CD8-positive, alpha-beta memory T cell (primary cell): Measurements from ENCODE around the gene TNC. TPM values are rescaled to one million over a fixed set of nuclear protein-coding genes. Genes with fewer than 3 reads are reported as not detected.
"Not testable (repeated sequence)": the region's sequence is repeated elsewhere in the genome, so short reads cannot be mapped to it uniquely, and the experiment has no call there.

Source experiments
- CTCF ChIA-PET: fragments of 350-600 bp; sonication (Branson Sonifier 250); formaldehyde crosslinking; loops from one replicate; lab custom pipeline; 2021; ENCODE audit warnings: antibody characterized with exemption; lab: Charles Lee
- POLR2A ChIA-PET: fragments of 350-600 bp; sonication (Branson Sonifier 250); formaldehyde crosslinking; loops from one replicate; lab custom pipeline; 2021; ENCODE audit warnings: antibody characterized with exemption; lab: Charles Lee
- DNase-seq, 5 donors: peaks; one replicate each; pipeline versions ENCODE4 v3.0.0 to v3.0.0-alpha.2; 2020 to 2022; ENCODE audit warnings: mixed read lengths in 1 of 5
- H3K27ac ChIP-seq: one replicate; pipeline ENCODE4 v1.7.0; 2013; ENCODE audit warnings: low read depth, mild to moderate bottlenecking, low read length, moderate library complexity
- H3K27me3 ChIP-seq: 2 replicates; pipeline ENCODE4 v1.7.0; 2013; ENCODE audit warnings: low read length, mild to moderate bottlenecking; ENCODE audit not compliant: insufficient read depth, poor library complexity, severe bottlenecking
- H3K36me3 ChIP-seq: 2 replicates; pipeline ENCODE4 v1.7.0; 2013; ENCODE audit warnings: mild to moderate bottlenecking, low read length, moderate library complexity; ENCODE audit not compliant: insufficient read depth
- H3K4me1 ChIP-seq: 2 replicates; pipeline ENCODE4 v1.7.0; 2013; ENCODE audit warnings: mild to moderate bottlenecking, low read length, moderate library complexity; ENCODE audit not compliant: insufficient read depth
- H3K4me3 ChIP-seq: 2 replicates; pipeline ENCODE4 v1.7.0; 2013; ENCODE audit warnings: mild to moderate bottlenecking, low read length
- H3K9me3 ChIP-seq: 2 replicates; pipeline ENCODE4 v1.7.0; 2013; ENCODE audit warnings: mild to moderate bottlenecking, low read length
- H3K27ac Mint-ChIP-seq, 8 donors: one replicate each; pipeline ENCODE4 v1.8.0; 2020 to 2021; ENCODE audit warnings: mixed read lengths in 8 of 8, mild to moderate bottlenecking in 6 of 8, inconsistent platforms in 3 of 8, moderate library complexity in 3 of 8
- H3K27me3 Mint-ChIP-seq, 2 donors: one replicate each; pipeline ENCODE4 v1.8.0; 2020 to 2021; ENCODE audit warnings: mixed read lengths in 2 of 2, mild to moderate bottlenecking in 1 of 2, moderate library complexity in 1 of 2
- H3K36me3 Mint-ChIP-seq, 3 donors: one replicate each; pipeline ENCODE4 v1.8.0; 2020 to 2021; ENCODE audit warnings: mixed read lengths in 3 of 3, inconsistent platforms in 1 of 3, mild to moderate bottlenecking in 1 of 3
- H3K4me1 Mint-ChIP-seq, 3 donors: one replicate each; pipeline ENCODE4 v1.8.0; 2020 to 2021; ENCODE audit warnings: mixed read lengths in 3 of 3, inconsistent platforms in 1 of 3, mild to moderate bottlenecking in 1 of 3
- H3K4me3 Mint-ChIP-seq, 7 donors: one replicate each; pipeline ENCODE4 v1.8.0; 2020 to 2021; ENCODE audit warnings: mixed read lengths in 7 of 7, mild to moderate bottlenecking in 6 of 7, moderate library complexity in 4 of 7, inconsistent platforms in 2 of 7
- H3K9me3 Mint-ChIP-seq, 5 donors: one replicate each; pipeline ENCODE4 v1.8.0; 2020 to 2022; ENCODE audit warnings: mixed read lengths in 5 of 5, mild to moderate bottlenecking in 3 of 5, moderate library complexity in 2 of 5, inconsistent platforms in 1 of 5
- polyA plus RNA-seq: library from polyadenylated mRNA; unstranded; fragments of 300-500 nt; fragmentation: Illumina TruSeq; gene quantifications from one replicate; pipeline ENCODE4 v1.2.3, GENCODE V29; 2021
- total RNA-seq, 2 experiments: library from RNA; stranded (reverse); gene quantifications; one replicate each; pipeline ENCODE4 v1.2.3, GENCODE V29; 2021

TNC gene
- total and polyA plus RNA-seq, 3 experiments from 2014 or later = 1.2 to 1.4 TPM; not detected in 1

GRCh38 chr9:115130176-115130575 lies 12.2 kb upstream of the TNC start:
- no peaks in the 10 kb centered on the region for H3K27me3 ChIP-seq
- H3K9me3 Mint-ChIP-seq = peaks cover 0 to 3% (median 3%) of the 10 kb centered on the region in 5 donors
- no peaks in the 10 kb centered on the region for H3K4me1 Mint-ChIP-seq
- H3K9me3 ChIP-seq = no peaks in the 10 kb centered on the region
- DNase-seq = no peak
- ChIA-PET CTCF (no interaction called here), POLR2A (no interaction called here)
- no peak overlapping the region for H3K27ac Mint-ChIP-seq
- no peak overlapping the region for H3K27ac ChIP-seq
- H3K36me3 Mint-ChIP-seq = no peaks in the 10 kb centered on the region
- H3K27me3 Mint-ChIP-seq = peaks cover 7 to 48% of the 10 kb centered on the region in 2 donors
- no peak overlapping the region for H3K4me3 ChIP-seq
- no peaks in the 10 kb centered on the region for H3K4me1 ChIP-seq
- H3K36me3 ChIP-seq = no peaks in the 10 kb centered on the region
- H3K4me3 Mint-ChIP-seq = no peak overlapping the region

GRCh38 chr9:115128726-115129125 lies 10.8 kb upstream of the TNC start:
- H3K9me3 Mint-ChIP-seq, H3K4me1 ChIP-seq, H3K27me3 ChIP-seq, H3K36me3 ChIP-seq, POLR2A ChIA-PET, DNase-seq, H3K36me3 Mint-ChIP-seq, H3K9me3 ChIP-seq, H3K4me1 Mint-ChIP-seq, CTCF ChIA-PET, H3K27ac ChIP-seq, H3K27ac Mint-ChIP-seq, H3K4me3 Mint-ChIP-seq, H3K4me3 ChIP-seq: not testable (repeated sequence)
- H3K27me3 Mint-ChIP-seq = peaks cover 7 to 46% of the 10 kb centered on the region in 2 donors

- POLR2A ChIA-PET = no interaction called here
- H3K36me3 ChIP-seq = no peaks in the 10 kb centered on the region
- H3K27me3 ChIP-seq = no peaks in the 10 kb centered on the region
- H3K9me3 ChIP-seq = no peaks in the 10 kb centered on the region
- no peaks in the 10 kb centered on the region for H3K36me3 Mint-ChIP-seq
- no peak overlapping the region for H3K27ac ChIP-seq
- no peak for DNase-seq
- peaks cover 0 to 6% (median 4%) of the 10 kb centered on the region in 5 donors for H3K9me3 Mint-ChIP-seq
- no peak overlapping the region for H3K4me3 Mint-ChIP-seq
- H3K27ac Mint-ChIP-seq = no peak overlapping the region
- H3K4me1 ChIP-seq = no peaks in the 10 kb centered on the region
- no peaks in the 10 kb centered on the region for H3K4me1 Mint-ChIP-seq
- H3K4me3 ChIP-seq = no peak overlapping the region
- peaks cover 8 to 57% of the 10 kb centered on the region in 2 donors for H3K27me3 Mint-ChIP-seq
- CTCF ChIA-PET = no interaction called here
Observed at GRCh38 chr9:115127191-115127817, 9.3 kb upstream of the TNC start.

DNA sequence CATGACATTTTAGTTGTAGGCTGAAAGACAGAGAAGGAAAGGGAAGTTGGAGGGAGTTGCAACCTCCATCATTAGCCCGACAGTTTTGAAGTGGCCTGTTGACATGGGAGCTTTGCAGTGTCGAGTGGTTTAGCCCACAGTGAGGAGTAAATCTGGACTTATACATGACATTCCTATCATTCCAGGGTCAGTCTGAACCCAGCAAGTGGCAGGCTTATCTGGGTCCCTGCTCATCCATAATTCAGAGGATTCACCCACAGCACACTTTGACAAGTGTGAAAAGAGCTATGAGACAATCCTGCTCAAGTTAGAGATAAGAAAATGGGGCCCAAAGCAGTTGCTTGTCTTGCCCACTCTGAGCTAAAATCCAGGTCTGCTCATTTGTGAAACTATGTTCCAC lies 8.4 kb upstream of the TNC start:
- H3K27ac ChIP-seq = no peak overlapping the region
- Mint-ChIP-seq H3K27ac (no peak overlapping the region), H3K36me3 (no peaks in the 10 kb centered on the region), H3K4me3 (no peak overlapping the region), H3K27me3 (peaks cover 9 to 63% of the 10 kb centered on the region in 2 donors), H3K9me3 (peaks cover 0 to 6% (median 4%) of the 10 kb centered on the region in 5 donors), H3K4me1 (no peaks in the 10 kb centered on the region)
- H3K36me3 ChIP-seq = no peaks in the 10 kb centered on the region
- ChIA-PET CTCF (no interaction called here), POLR2A (no interaction called here)
- DNase-seq = no peak
- H3K9me3 ChIP-seq = no peaks in the 10 kb centered on the region
- H3K4me1 ChIP-seq = no peaks in the 10 kb centered on the region
- no peaks in the 10 kb centered on the region for H3K27me3 ChIP-seq
- H3K4me3 ChIP-seq = no peak overlapping the region

- Mint-ChIP-seq H3K9me3 (peaks cover 0 to 6% (median 4%) of the 10 kb centered on the region in 5 donors), H3K27me3 (peaks cover 22 to 70% of the 10 kb centered on the region in 2 donors), H3K4me3 (no peak overlapping the region), H3K27ac (no peak overlapping the region), H3K4me1 (peaks cover 0 to 5% (median 0%) of the 10 kb centered on the region in 3 donors), H3K36me3 (no peaks in the 10 kb centered on the region)
- no peaks in the 10 kb centered on the region for H3K4me1 ChIP-seq
- H3K4me3 ChIP-seq = no peak overlapping the region
- POLR2A ChIA-PET = no interaction called here
- CTCF ChIA-PET = no interaction called here
- H3K36me3 ChIP-seq = no peaks in the 10 kb centered on the region
- no peak for DNase-seq
- H3K27me3 ChIP-seq = peaks cover 4% of the 10 kb centered on the region
- H3K9me3 ChIP-seq = no peaks in the 10 kb centered on the region
- no peak overlapping the region for H3K27ac ChIP-seq
Observed at GRCh38 chr9:115122937-115123336, 5.0 kb upstream of the TNC start.

- Histone ChIP-seq H3K27ac (no peak overlapping the region), H3K4me1 (no peaks in the 10 kb centered on the region), H3K27me3 (peaks cover 6% of the 10 kb centered on the region), H3K4me3 (no peak overlapping the region), H3K9me3 (no peaks in the 10 kb centered on the region), H3K36me3 (no peaks in the 10 kb centered on the region)
- H3K27ac Mint-ChIP-seq = no peak overlapping the region
- H3K4me3 Mint-ChIP-seq = no peak overlapping the region
- H3K36me3 Mint-ChIP-seq = no peaks in the 10 kb centered on the region
- DNase-seq = no peak
- H3K9me3 Mint-ChIP-seq = peaks cover 0 to 6% (median 4%) of the 10 kb centered on the region in 5 donors
- CTCF ChIA-PET = no interaction called here
- POLR2A ChIA-PET = no interaction called here
- peaks cover 0 to 7% (median 0%) of the 10 kb centered on the region in 3 donors for H3K4me1 Mint-ChIP-seq
- H3K27me3 Mint-ChIP-seq = peaks cover 33 to 82% of the 10 kb centered on the region in 2 donors
Observed at GRCh38 chr9:115121181-115121580, 3.2 kb upstream of the TNC start.

- Mint-ChIP-seq H3K9me3 (peaks cover 0 to 1% (median 0%) of the 10 kb centered on the region in 5 donors), H3K36me3 (no peaks in the 10 kb centered on the region), H3K27ac (no peak overlapping the region), H3K4me3 (no peak overlapping the region), H3K4me1 (peaks cover 0 to 7% (median 0%) of the 10 kb centered on the region in 3 donors), H3K27me3 (peaks cover 44 to 86% of the 10 kb centered on the region in 2 donors)
- Histone ChIP-seq H3K4me1 (no peaks in the 10 kb centered on the region), H3K36me3 (no peaks in the 10 kb centered on the region), H3K27ac (no peak overlapping the region), H3K27me3 (peaks cover 6% of the 10 kb centered on the region), H3K9me3 (no peaks in the 10 kb centered on the region), H3K4me3 (no peak overlapping the region)
- POLR2A ChIA-PET = no interaction called here
- DNase-seq = no peak
- CTCF ChIA-PET = no interaction called here
Observed at GRCh38 chr9:115118879-115119218, 892 bp upstream of the TNC start.

DNA sequence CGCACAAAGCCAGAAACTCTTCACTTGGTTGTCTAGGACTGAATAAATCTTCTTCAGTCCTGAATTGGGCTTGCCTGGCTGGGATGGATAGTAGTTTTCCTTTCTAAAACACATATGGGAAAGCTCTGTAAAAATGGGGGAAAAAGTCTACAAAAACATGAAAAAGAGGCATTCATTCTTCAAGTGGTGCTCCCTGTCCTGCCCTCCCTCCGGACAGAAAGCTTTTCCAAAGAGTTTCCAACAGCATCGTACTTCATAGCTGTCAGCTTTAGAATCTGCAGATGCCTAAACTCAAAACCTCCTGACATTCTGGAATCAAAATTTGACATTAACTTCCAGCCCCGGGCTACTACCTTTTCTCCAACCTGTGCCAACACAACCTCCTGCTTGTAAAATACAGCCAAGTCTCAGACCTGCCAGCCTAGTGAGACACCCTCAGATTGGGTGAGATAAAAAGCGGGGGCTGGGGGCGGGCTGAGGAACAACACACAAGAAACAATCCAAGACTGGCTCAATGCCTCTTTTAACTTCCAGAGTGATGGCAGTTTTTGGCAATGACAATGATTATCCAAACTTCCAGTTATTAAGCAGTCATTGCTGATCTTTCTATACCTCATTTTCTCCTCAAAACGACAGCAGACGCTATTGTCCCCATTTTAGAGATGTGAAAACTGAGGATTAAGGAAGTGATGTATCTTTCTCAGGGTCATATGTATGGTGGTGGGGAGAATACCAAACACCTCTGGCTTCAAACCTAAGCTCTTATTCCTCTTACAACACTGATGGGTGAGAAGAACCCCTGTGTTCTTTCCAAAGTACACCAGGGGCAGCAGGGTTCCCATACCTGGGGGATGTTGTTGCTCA lies 1.3 kb downstream of the TNC start:
- CTCF ChIA-PET = no interaction called here
- Mint-ChIP-seq H3K9me3 (no peaks in the 10 kb centered on the region), H3K4me3 (no peak overlapping the region), H3K27ac (no peak overlapping the region), H3K4me1 (peaks cover 0 to 7% (median 0%) of the 10 kb centered on the region in 3 donors), H3K36me3 (no peaks in the 10 kb centered on the region), H3K27me3 (peaks cover 46 to 86% of the 10 kb centered on the region in 2 donors)
- H3K9me3 ChIP-seq = no peaks in the 10 kb centered on the region
- POLR2A ChIA-PET = no interaction called here
- no peak for DNase-seq
- H3K27ac ChIP-seq = no peak overlapping the region
- no peak overlapping the region for H3K4me3 ChIP-seq
- peaks cover 6% of the 10 kb centered on the region for H3K27me3 ChIP-seq
- no peaks in the 10 kb centered on the region for H3K36me3 ChIP-seq
- no peaks in the 10 kb centered on the region for H3K4me1 ChIP-seq
